Liver (tissue), 9 donors: Measurements from ENCODE around the gene STRA8. TPM values are rescaled to one million over a fixed set of nuclear protein-coding genes. Genes with fewer than 3 reads are reported as not detected.

Experiments used
- DNase-seq: peaks from one replicate; pipeline ENCODE4 v3.0.0-alpha.2; 2017; ENCODE audit warnings: low spot score
- H3K27ac ChIP-seq, 2 donors: one replicate each; pipeline ENCODE4 v1.7.0; 2013; ENCODE audit warnings: inconsistent platforms in 2 of 2, low read length in 2 of 2, control low read depth in 1 of 2, low read depth in 1 of 2, mild to moderate bottlenecking in 1 of 2
- H3K27me3 ChIP-seq, 4 donors: one replicate each; pipeline versions ENCODE4 v1.6.1 to v1.7.0; 2013; ENCODE audit warnings: low read length in 3 of 4, inconsistent platforms in 1 of 4, mild to moderate bottlenecking in 1 of 4, moderate library complexity in 1 of 4; ENCODE audit not compliant: control insufficient read depth in 4 of 4, insufficient read depth in 4 of 4
- H3K36me3 ChIP-seq, 4 donors: one replicate each; pipeline versions ENCODE4 v1.6.1 to v1.7.0; 2013; ENCODE audit warnings: low read length in 3 of 4, mild to moderate bottlenecking in 3 of 4, low read depth in 1 of 4, moderate library complexity in 1 of 4; ENCODE audit not compliant: control insufficient read depth in 4 of 4, insufficient read depth in 3 of 4
- H3K4me1 ChIP-seq, 4 donors: one replicate each; pipeline versions ENCODE4 v1.6.1 to v1.7.0; 2013; ENCODE audit warnings: low read length in 3 of 4, mild to moderate bottlenecking in 3 of 4, moderate library complexity in 1 of 4; ENCODE audit not compliant: control insufficient read depth in 4 of 4, insufficient read depth in 4 of 4
- H3K4me3 ChIP-seq, 3 donors: one replicate each; pipeline versions ENCODE4 v1.6.1 to v1.7.0; 2013; ENCODE audit warnings: low read length in 3 of 3, control low read depth in 1 of 3, low read depth in 1 of 3, mild to moderate bottlenecking in 1 of 3
- H3K9ac ChIP-seq, 2 donors: one replicate each; pipeline ENCODE4 v1.7.0; 2013; ENCODE audit warnings: low read length in 2 of 2, mild to moderate bottlenecking in 2 of 2, moderate library complexity in 2 of 2, control low read depth in 1 of 2, low read depth in 1 of 2
- H3K9me3 ChIP-seq, 4 donors: one replicate each; pipeline versions ENCODE4 v1.6.1 to v1.7.0; 2013; ENCODE audit warnings: low read length in 3 of 4; ENCODE audit not compliant: control insufficient read depth in 4 of 4
- ATF3 ChIP-seq: IDR thresholded peaks from 2 replicates; pipeline ENCODE4 v1.6.1; 2016; ENCODE audit warnings: antibody characterized with exemption
- CTCF ChIP-seq: fragments of 150-350 bp; IDR thresholded peaks from 2 replicates; pipeline ENCODE4 v1.5.1; 2017; ENCODE audit warnings: improper control_type of control experiment, low read depth, low read length; ENCODE audit not compliant: missing input control
- EGR1 ChIP-seq, 2 donors: IDR thresholded peaks; 2 replicates each; pipeline ENCODE4 v1.6.1; 2016 to 2018; ENCODE audit warnings: antibody characterized with exemption in 2 of 2, low read depth in 2 of 2
- FOXA1 ChIP-seq: IDR thresholded peaks from 2 replicates; pipeline ENCODE4 v1.6.1; 2016; ENCODE audit warnings: antibody characterized with exemption
- GABPA ChIP-seq, 2 donors: IDR thresholded peaks in 1 of 2; conservative IDR thresholded peaks in 1 of 2; 2 replicates each; pipeline ENCODE4 v1.6.1; 2016; ENCODE audit warnings: antibody characterized with exemption in 2 of 2, mild to moderate bottlenecking in 1 of 2, moderate library complexity in 1 of 2
- HNF4G ChIP-seq: IDR thresholded peaks from 2 replicates; pipeline ENCODE4 v1.6.1; 2016; ENCODE audit warnings: antibody characterized with exemption
- JUND ChIP-seq, 2 donors: IDR thresholded peaks; 2 replicates each; pipeline ENCODE4 v1.6.1; 2016; ENCODE audit warnings: antibody characterized with exemption in 2 of 2
- MAX ChIP-seq: IDR thresholded peaks from 2 replicates; pipeline ENCODE4 v1.6.1; 2016; ENCODE audit warnings: antibody characterized with exemption
- NR2F2 ChIP-seq: IDR thresholded peaks from 2 replicates; pipeline ENCODE4 v1.6.1; 2016; ENCODE audit warnings: antibody characterized with exemption
- RAD21 ChIP-seq, 2 donors: IDR thresholded peaks; 2 replicates each; pipeline ENCODE4 v1.6.1; 2016; ENCODE audit warnings: antibody characterized with exemption in 2 of 2, mild to moderate bottlenecking in 2 of 2
- RXRA ChIP-seq, 2 donors: IDR thresholded peaks; 2 replicates each; pipeline ENCODE4 v1.6.1; 2017 to 2018; ENCODE audit warnings: antibody characterized with exemption in 2 of 2, mild to moderate bottlenecking in 1 of 2
- SP1 ChIP-seq: IDR thresholded peaks from 2 replicates; pipeline ENCODE4 v1.6.1; 2018; ENCODE audit warnings: antibody characterized with exemption, mild to moderate bottlenecking
- TAF1 ChIP-seq: conservative IDR thresholded peaks from 2 replicates; pipeline ENCODE4 v1.6.1; 2016; ENCODE audit warnings: antibody characterized with exemption, mild to moderate bottlenecking
- YY1 ChIP-seq: IDR thresholded peaks from 2 replicates; pipeline ENCODE4 v1.6.1; 2016; ENCODE audit warnings: antibody characterized with exemption, mild to moderate bottlenecking
- ZBTB33 ChIP-seq: IDR thresholded peaks from 2 replicates; pipeline ENCODE4 v1.6.1; 2016; ENCODE audit warnings: antibody characterized with exemption
- whole genome bisulfite sequencing: extraction: QIAGEN DNeasy Blood & Tissue Kit; methylation state at CpG from one replicate; pipeline ENCODE4 v1.1.7; 2013; 5-methylcytosine and 5-hydroxymethylcytosine counted together
- polyA plus RNA-seq, 2 donors: library from polyadenylated mRNA; stranded (reverse) in 1 of 2; unstranded in 1 of 2; fragments of 200-250 nt in 1 of 2; fragments of >200 nt in 1 of 2; fragmentation: Nextera tagmentation in 1 of 2; extraction: Ambion mirVana in 1 of 2; gene quantifications; one replicate each; pipeline versions ENCODE4 v1.2.1 to v1.2.3, GENCODE V29; 2013 to 2015
- total RNA-seq, 2 donors: library from RNA; depleted of rRNA; stranded (reverse); fragments of >200 nt; gene quantifications; one replicate each; pipeline ENCODE4 v1.2.3, GENCODE V29; 2014
- donor health status: healthy.
- donor health status: healthy.
- donor health status: healthy.
- donor health status: healthy.
- donor health status: healthy.

STRA8 gene
- total and polyA plus RNA-seq, 4 donors = 0.14 TPM; not detected in 3

GRCh38 chr7:135200821-135201331 is 32.8 kb upstream of the STRA8 start:
- Histone ChIP-seq H3K9me3 (no peaks in the 10 kb centered on the region), H3K4me1 (no peaks in the 10 kb centered on the region), H3K27me3 (no peaks in the 10 kb centered on the region), H3K4me3 (no peak overlapping the region), H3K27ac (no peak overlapping the region), H3K9ac (no peak overlapping the region), H3K36me3 (peaks cover 11 to 64% (median 41%) of the 10 kb centered on the region in 4 donors)
- DNase-seq = no peak
- TF ChIP-seq YY1 = no peak
- TF ChIP-seq MAX = no peak
- no peak for TF ChIP-seq JUND (IDR thresholded peaks at IDR 0.05)
- no peak for TF ChIP-seq RAD21 (IDR thresholded peaks at IDR 0.05)
- TF ChIP-seq HNF4G = no peak
- no peak for TF ChIP-seq ZBTB33
- TF ChIP-seq NR2F2 = no peak
- TF ChIP-seq RXRA (IDR thresholded peaks at IDR 0.05) = no peak
- no peak for TF ChIP-seq TAF1
- no peak for TF ChIP-seq SP1
- TF ChIP-seq GABPA (IDR thresholded peaks at IDR 0.05 in 1 of 2, conservative IDR thresholded peaks at IDR 0.05 in 1 of 2) = no peak
- TF ChIP-seq EGR1 (IDR thresholded peaks at IDR 0.05; ENCODE audit: low read depth in 2 of 2) = no peak
- WGBS = 88% methylated on average over 3 of the region's 3 CpGs

GRCh38 chr7:135201350-135201749 is 32.3 kb upstream of the STRA8 start:
- Histone ChIP-seq H3K9me3 (no peaks in the 10 kb centered on the region), H3K9ac (no peak overlapping the region), H3K36me3 (peaks cover 7 to 60% (median 39%) of the 10 kb centered on the region in 4 donors), H3K27me3 (no peaks in the 10 kb centered on the region), H3K27ac (no peak overlapping the region), H3K4me3 (no peak overlapping the region), H3K4me1 (no peaks in the 10 kb centered on the region)
- TF ChIP-seq JUND (IDR thresholded peaks at IDR 0.05) = no peak
- no peak for TF ChIP-seq CTCF
- no peak for TF ChIP-seq FOXA1
- no peak for TF ChIP-seq MAX
- TF ChIP-seq ATF3 = no peak
- TF ChIP-seq ZBTB33 = no peak
- no peak for TF ChIP-seq TAF1
- no peak for DNase-seq
- WGBS = 88% methylated on average over 2 of the region's 2 CpGs
